Transverse colon (tissue), 4 donors: ENCODE measurements around the gene COL4A6. TPM values are rescaled to one million over a fixed set of nuclear protein-coding genes. Genes with fewer than 3 reads are reported as not detected.

Source experiments
- DNase-seq: peaks from one replicate; pipeline ENCODE4 v3.0.0-alpha.2; 2019
- H3K27ac ChIP-seq, 4 donors: fragments of 200-600 bp; sonication (generic); 2 replicates each; pipeline ENCODE4 v1.5.1; 2016 to 2018; ENCODE audit warnings: inconsistent platforms in 4 of 4
- H3K27me3 ChIP-seq: fragments of 200-600 bp; sonication (generic); 2 replicates; pipeline ENCODE4 v1.5.1; 2017; ENCODE audit warnings: inconsistent platforms
- H3K36me3 ChIP-seq, 4 donors: fragments of 200-600 bp; sonication (generic); 2 replicates each; pipeline ENCODE4 v1.5.1; 2017 to 2019; ENCODE audit warnings: inconsistent platforms in 4 of 4
- H3K4me1 ChIP-seq, 4 donors: fragments of 200-600 bp; sonication (generic); 2 replicates each; pipeline ENCODE4 v1.5.1; 2017 to 2020; ENCODE audit warnings: inconsistent platforms in 4 of 4
- H3K4me3 ChIP-seq, 4 donors: fragments of 200-600 bp; sonication (generic); 1 replicate in 1 of 4; 2 replicates in 3 of 4; pipeline versions ENCODE4 v1.5.1 to v1.6.1; 2017 to 2019; ENCODE audit warnings: inconsistent platforms in 4 of 4
- H3K9me3 ChIP-seq, 2 donors: fragments of 200-600 bp; sonication (generic); 2 replicates each; pipeline ENCODE4 v1.5.1; 2017 to 2019; ENCODE audit warnings: inconsistent platforms in 2 of 2
- EP300 ChIP-seq: sonication (generic); formaldehyde crosslinking; IDR thresholded peaks from one replicate; pipeline ENCODE4 v1.6.1; 2017; ENCODE audit warnings: antibody characterized with exemption, low read depth
- POLR2A ChIP-seq: fragments of 450-650 bp; IDR thresholded peaks from one replicate; pipeline ENCODE4 v1.6.1; 2016; ENCODE audit warnings: antibody characterized with exemption, mild to moderate bottlenecking, moderate library complexity
- POLR2AphosphoS5 ChIP-seq, 3 donors: sonication (generic); formaldehyde crosslinking; IDR thresholded peaks; one replicate each; pipeline ENCODE4 v1.6.1; 2016; ENCODE audit warnings: antibody characterized with exemption in 3 of 3
- WGBS, 2 donors: methylation state at CpG; one replicate each; pipeline ENCODE4 v1.1.5; 2018; ENCODE audit warnings: low coverage in 1 of 2; 5-methylcytosine and 5-hydroxymethylcytosine counted together
- in situ Hi-C, 4 donors: fragments of 200-750 bp; cut with MboI; loops; one replicate each; pipeline versions ENCODE4 v1.15.0 to v1.15.1; 2017; ENCODE audit warnings: low sequenced_read_pairs in 3 of 4, low pct_ligation_motif_present in 1 of 4, low pct_unique_long_range_greater_than_20kb in 1 of 4
- intact Hi-C: fragments of 100-400 bp; cut with DNase I; formaldehyde crosslinking; loops from one replicate; pipeline ENCODE4 v1.15.1; 2023; ENCODE audit warnings: low total_unique reads
- total RNA-seq, 4 donors: library from RNA; depleted of rRNA; stranded (reverse); fragments of >200 nt; gene quantifications; one replicate each; pipeline ENCODE4 v1.1.0, GENCODE V29; 2016
- TF ChIP-seq, protein P1 (sequence below), 5 experiments: fragments of 200-600 bp in 3 of 5; fragments of 450-650 bp in 2 of 5; sonication (generic) in 3 of 5; IDR thresholded peaks; 1 replicate in 2 of 5; 2 replicates in 3 of 5; pipeline ENCODE4 v1.5.1; 2016 to 2017; ENCODE audit warnings: antibody characterized with exemption in 5 of 5, inconsistent platforms in 3 of 5, mild to moderate bottlenecking in 2 of 5, moderate library complexity in 1 of 5

COL4A6 gene
- total RNA-seq, 4 donors from 2014 or later: 0.32 to 0.75 (median 0.57) TPM

DNA sequence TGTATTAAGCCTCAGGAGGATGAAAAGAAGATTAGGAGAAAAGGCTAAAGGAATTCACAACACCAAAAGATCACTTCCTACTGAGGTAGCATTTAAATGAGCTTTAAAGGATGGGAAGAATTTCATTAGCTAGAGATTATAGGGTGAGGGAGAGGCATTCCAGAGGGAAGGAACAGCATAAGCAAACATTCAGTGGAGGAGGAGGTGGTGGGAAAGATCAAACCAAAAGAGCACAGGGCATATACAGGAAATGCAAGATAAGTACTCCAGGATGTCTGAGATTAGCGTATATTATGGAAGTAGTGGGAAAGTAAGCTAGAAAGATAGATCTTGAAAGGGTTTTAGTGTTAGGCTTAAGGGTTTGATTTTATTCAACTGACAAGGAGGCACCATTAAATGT is 84.8 kb downstream of the COL4A6 start:
- Histone ChIP-seq H3K4me1 (no peaks in the 10 kb centered on the region), H3K36me3 (no peaks in the 10 kb centered on the region), H3K4me3 (no peak overlapping the region), H3K9me3 (no peaks in the 10 kb centered on the region), H3K27ac (no peak overlapping the region), H3K27me3 (no peaks in the 10 kb centered on the region)
- TF ChIP-seq POLR2AphosphoS5 (IDR thresholded peaks at IDR 0.05): no peak
- TF ChIP-seq, protein P1, sequence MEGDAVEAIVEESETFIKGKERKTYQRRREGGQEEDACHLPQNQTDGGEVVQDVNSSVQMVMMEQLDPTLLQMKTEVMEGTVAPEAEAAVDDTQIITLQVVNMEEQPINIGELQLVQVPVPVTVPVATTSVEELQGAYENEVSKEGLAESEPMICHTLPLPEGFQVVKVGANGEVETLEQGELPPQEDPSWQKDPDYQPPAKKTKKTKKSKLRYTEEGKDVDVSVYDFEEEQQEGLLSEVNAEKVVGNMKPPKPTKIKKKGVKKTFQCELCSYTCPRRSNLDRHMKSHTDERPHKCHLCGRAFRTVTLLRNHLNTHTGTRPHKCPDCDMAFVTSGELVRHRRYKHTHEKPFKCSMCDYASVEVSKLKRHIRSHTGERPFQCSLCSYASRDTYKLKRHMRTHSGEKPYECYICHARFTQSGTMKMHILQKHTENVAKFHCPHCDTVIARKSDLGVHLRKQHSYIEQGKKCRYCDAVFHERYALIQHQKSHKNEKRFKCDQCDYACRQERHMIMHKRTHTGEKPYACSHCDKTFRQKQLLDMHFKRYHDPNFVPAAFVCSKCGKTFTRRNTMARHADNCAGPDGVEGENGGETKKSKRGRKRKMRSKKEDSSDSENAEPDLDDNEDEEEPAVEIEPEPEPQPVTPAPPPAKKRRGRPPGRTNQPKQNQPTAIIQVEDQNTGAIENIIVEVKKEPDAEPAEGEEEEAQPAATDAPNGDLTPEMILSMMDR (IDR thresholded peaks at IDR 0.05): no peak
- TF ChIP-seq POLR2A: no peak
- DNase-seq: no peak
- in situ Hi-C loops (no loop called here), intact Hi-C loops (no loop called here)
- WGBS, 2 donors: 62 to 90% methylated on average over 1 of the region's 1 CpG

DNA sequence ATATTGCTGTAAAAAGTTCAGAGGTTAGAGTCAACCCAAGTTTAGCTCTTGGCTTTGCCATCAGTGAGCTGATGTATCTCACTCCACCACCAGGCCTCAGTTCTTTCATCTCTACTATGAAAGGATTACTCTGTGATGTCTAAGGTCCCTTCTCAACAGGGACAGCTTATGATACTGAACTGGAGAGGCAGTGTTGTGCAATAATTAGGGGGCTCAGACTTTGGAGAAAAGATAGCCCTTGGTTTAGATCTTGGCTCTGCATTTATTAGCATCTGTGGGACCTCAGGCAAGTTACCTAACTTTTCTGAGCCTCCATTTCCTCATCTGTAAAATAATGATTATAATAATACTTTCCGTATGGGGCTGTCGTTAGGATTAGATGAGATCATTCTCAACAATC is 89.0 kb downstream of the COL4A6 start:
- TF ChIP-seq POLR2AphosphoS5 (IDR thresholded peaks at IDR 0.05): no peak
- TF ChIP-seq EP300: no peak
- no peak for TF ChIP-seq POLR2A
- TF ChIP-seq, protein P1 (IDR thresholded peaks at IDR 0.05): no peak
- no peaks in the 10 kb centered on the region for H3K27me3 ChIP-seq
- 92 to 100% methylated on average over 1 to 2 of the region's 2 CpGs for WGBS, 2 donors
- H3K36me3 ChIP-seq: no peaks in the 10 kb centered on the region
- in situ Hi-C loops: no loop called here
- H3K4me1 ChIP-seq: no peaks in the 10 kb centered on the region
- intact Hi-C loops: no loop called here
- H3K9me3 ChIP-seq: no peaks in the 10 kb centered on the region
- no peak overlapping the region for H3K4me3 ChIP-seq
- DNase-seq: no peak
- no peak overlapping the region for H3K27ac ChIP-seq

DNA sequence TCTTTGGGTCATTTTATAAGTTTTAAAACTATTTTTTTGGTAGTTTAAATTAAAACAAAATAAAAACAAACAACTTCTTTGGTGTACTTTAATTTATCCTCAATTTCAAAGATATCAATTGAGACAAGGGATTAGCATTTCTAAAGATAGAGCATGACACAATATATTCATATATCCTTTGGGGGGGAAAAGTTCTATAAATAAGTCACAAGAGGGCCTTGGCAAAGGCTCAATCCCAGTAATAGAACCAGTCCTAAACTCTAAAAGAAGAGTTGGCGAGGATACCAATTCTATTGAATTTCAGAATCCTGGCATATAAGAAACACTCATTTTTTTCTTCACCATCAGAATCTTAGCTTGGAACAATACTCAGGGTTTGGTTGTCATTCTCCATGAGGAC is 89.7 kb downstream of the COL4A6 start:
- no peaks in the 10 kb centered on the region for H3K9me3 ChIP-seq
- no peaks in the 10 kb centered on the region for H3K36me3 ChIP-seq
- H3K4me1 ChIP-seq: no peaks in the 10 kb centered on the region
- no peak overlapping the region for H3K27ac ChIP-seq
- H3K4me3 ChIP-seq: no peak overlapping the region
- DNase-seq: no peak
- intact Hi-C loops (no loop called here), in situ Hi-C loops (no loop called here)
- H3K27me3 ChIP-seq: no peaks in the 10 kb centered on the region
- WGBS, 2 donors: 79% methylated on average over 1 of the region's 1 CpG; no CpG with 5 or more reads in 1 of the 2 donors
- TF ChIP-seq EP300 (no peak), POLR2AphosphoS5 (IDR thresholded peaks at IDR 0.05) (no peak), POLR2A (no peak)
- TF ChIP-seq, protein P1 (IDR thresholded peaks at IDR 0.05): no peak

DNA sequence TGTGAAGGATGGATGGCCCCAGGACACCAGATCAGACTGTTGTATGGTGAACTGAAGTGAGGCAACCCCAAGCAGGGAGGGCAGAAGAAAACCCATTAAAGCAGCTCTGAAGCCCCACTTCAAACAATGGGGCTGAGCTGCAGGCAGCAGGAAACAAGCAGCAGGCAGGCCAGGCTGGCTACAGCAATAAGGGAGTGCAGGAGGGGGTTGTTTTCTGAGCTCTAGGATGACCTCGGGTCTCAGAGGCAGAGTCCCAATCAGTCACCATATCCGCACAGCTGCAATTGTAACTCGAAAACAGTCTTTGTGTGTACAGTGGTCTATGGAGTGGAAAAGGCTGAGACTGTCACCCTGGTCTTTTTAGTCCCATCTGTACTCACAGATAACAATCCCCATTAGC is 90.4 kb downstream of the COL4A6 start:
- no peaks in the 10 kb centered on the region for H3K9me3 ChIP-seq
- no peaks in the 10 kb centered on the region for H3K36me3 ChIP-seq
- intact Hi-C loops (no loop called here), in situ Hi-C loops (no loop called here)
- no peak for TF ChIP-seq POLR2AphosphoS5 (IDR thresholded peaks at IDR 0.05)
- TF ChIP-seq, protein P1 (IDR thresholded peaks at IDR 0.05): no peak
- TF ChIP-seq POLR2A: no peak
- no peak for TF ChIP-seq EP300
- 54% methylated on average over 3 of the region's 3 CpGs; no CpG with 5 or more reads in 1 of the 2 donors for WGBS, 2 donors
- no peaks in the 10 kb centered on the region for H3K27me3 ChIP-seq
- no peak for DNase-seq
- no peaks in the 10 kb centered on the region for H3K4me1 ChIP-seq
- no peak overlapping the region for H3K4me3 ChIP-seq
- H3K27ac ChIP-seq: no peak overlapping the region
